ENCODE measurements around the gene BHLHE40. TPM values are rescaled to one million over a fixed set of nuclear protein-coding genes. Genes with fewer than 3 reads are reported as not detected.

Gene BHLHE40
- total and polyA plus RNA-seq, 2 of the 4 experiments (the other 2 are of a cell fraction), result 22.8 to 31.8 TPM

GRCh38 chr3:4994823-4995499 lies 15.7 kb downstream of the BHLHE40 start:
- H3K9me1 ChIP-seq (ENCODE audit: insufficient read depth, low read length), result peaks cover 16% of the 10 kb centered on the region
- peak overlapping the region; percentile 98 for H3K4ac ChIP-seq (ENCODE audit: low read depth, low read length)
- peak overlapping the region; percentile 74 to 95 for H4K8ac ChIP-seq (ENCODE audit: low read depth in 2 of 2, low read length in 2 of 2)
- peak overlapping the region; percentile 98 for H3K23ac ChIP-seq (ENCODE audit: low read depth, low read length)
- peak overlapping the region; percentile 99; the same call in 2 of the 3 replicates for H2BK15ac ChIP-seq (ENCODE audit: low read depth, low read length)
- H2AK9ac ChIP-seq (replicated peaks; ENCODE audit: low read depth, low read length, poor library complexity), result peak overlapping the region; percentile 95
- no peaks in the 10 kb centered on the region; the same call in 1 of the 2 replicates for H4K20me1 ChIP-seq (ENCODE audit: insufficient read depth, low read length)
- H2BK20ac ChIP-seq (ENCODE audit: low read depth, low read length), result peak overlapping the region; percentile 99
- H3K9ac ChIP-seq (ENCODE audit: low read depth, low read length), result peak overlapping the region; percentile 40; the same call in 1 of the 2 replicates
- H3K79me1 ChIP-seq (ENCODE audit: low read depth in 1 of 2, low read length in 2 of 2), result no peaks in the 10 kb centered on the region
- in situ Hi-C loops (cut with MboI; ENCODE audit: low sequenced_read_pairs), result no loop called here
- BruUV-seq (replicated peaks), result no TSS peak
- H3K4me1 ChIP-seq (ENCODE audit: control insufficient read depth, insufficient read depth, low read length), result peaks cover 9% of the 10 kb centered on the region
- H4K91ac ChIP-seq (ENCODE audit: insufficient read depth, low read depth, low read length), result peak overlapping the region; percentile 91
- H3K9me3 ChIP-seq (ENCODE audit: control insufficient read depth, insufficient read depth, low read length), result no peaks in the 10 kb centered on the region
- H3K4me2 ChIP-seq (ENCODE audit: low read depth, low read length), result peak overlapping the region; percentile 9; the same call in 1 of the 2 replicates
- peak overlapping the region; percentile 96 for H3K14ac ChIP-seq (replicated peaks; ENCODE audit: low read depth, low read length)
- TF ChIP-seq MAFK (IDR thresholded peaks at IDR 0.05; ENCODE audit: low read depth, low read length) (no peak), RFX5 (IDR thresholded peaks at IDR 0.05; ENCODE audit: low read depth, low read length) (no peak), POLR2A (IDR thresholded peaks at IDR 0.05; ENCODE audit: low read depth, low read length) (peak; percentile 72; the same call in 1 of the 2 replicates), USF2 (IDR thresholded peaks at IDR 0.05; ENCODE audit: low read depth, low read length) (peak; percentile 79), RCOR1 (IDR thresholded peaks at IDR 0.05; ENCODE audit: insufficient replicate concordance, low read length) (no peak), ELK1 (IDR thresholded peaks at IDR 0.05; ENCODE audit: borderline replicate concordance, low read depth, low read length) (no peak), BHLHE40 (IDR thresholded peaks at IDR 0.05; ENCODE audit: low read depth, low read length) (peak; percentile 76), CEBPB (IDR thresholded peaks at IDR 0.05; ENCODE audit: low read depth, low read length) (peak; percentile 70), FOS (IDR thresholded peaks at IDR 0.05; ENCODE audit: low read depth, low read length) (peak; percentile 98), MXI1 (IDR thresholded peaks at IDR 0.05; ENCODE audit: borderline replicate concordance, low read depth, low read length) (no peak), NFE2L2 (IDR thresholded peaks at IDR 0.05; ENCODE audit: low read depth, low read length) (peak; percentile 81), MAZ (IDR thresholded peaks at IDR 0.05; ENCODE audit: borderline replicate concordance, low read depth, low read length) (0 out of 2 replicates have a peak, but pooled peaks have one; percentile 12), CHD1 (IDR thresholded peaks at IDR 0.05; ENCODE audit: low read depth, low read length) (0 out of 2 replicates have a peak, but pooled peaks have one; percentile 27)
- H3K18ac ChIP-seq (ENCODE audit: low read depth, low read length), result peak overlapping the region; percentile 72
- dilution Hi-C loops (cut with HindIII; ENCODE audit: low sequenced_read_pairs, unreplicated experiment), result no loop called here
- H3K36me3 ChIP-seq (ENCODE audit: control insufficient read depth, insufficient read depth, low read length), result no peaks in the 10 kb centered on the region
- H3K27ac ChIP-seq (ENCODE audit: insufficient read depth, low read length), result peak overlapping the region; percentile 92
- ChIA-PET POLR2A (ENCODE audit: unreplicated experiment) (no interaction called here), CTCF (interaction anchor here (0.6 to 1.2 kb wide), 2 partner anchors 27 to 534 kb away, joined by 3 read pairs; no protein-coding TSS in a partner anchor)
- H3K4me3 ChIP-seq (ENCODE audit: insufficient read depth, low read depth, low read length), result no peak overlapping the region
- peak overlapping the region; percentile 73 for H3K56ac ChIP-seq (ENCODE audit: extremely low read depth, insufficient read depth, low read length)
- peak overlapping the region; percentile 98 for H2BK5ac ChIP-seq (ENCODE audit: low read depth, low read length, poor library complexity, severe bottlenecking)
- no peaks in the 10 kb centered on the region for H3K27me3 ChIP-seq (ENCODE audit: control insufficient read depth, insufficient read depth, low read length)
- 0% methylated on average over 1 of the region's 11 CpGs; no CpG with 5 or more reads in 1 of the 2 experiments for WGBS, 2 experiments (ENCODE audit: extremely low coverage in 2 of 2, insufficient read length in 1 of 2)
- peak overlapping the region; percentile 95 for H2AK5ac ChIP-seq (ENCODE audit: low read depth, low read length)
- H2BK120ac ChIP-seq (ENCODE audit: low read depth, low read length), result peak overlapping the region; percentile 100
- peak; percentile 89 for ATAC-seq (ENCODE audit: low read depth)
- DNase-seq, result peak; percentile 92
- intact Hi-C loops (cut with micrococcal nuclease), result no loop called here
- H4K5ac ChIP-seq (ENCODE audit: low read depth, low read length), result peak overlapping the region; percentile 70
- peak overlapping the region; percentile 95 for H2AFZ ChIP-seq (replicated peaks; ENCODE audit: low read length, poor library complexity)

Measured in IMR-90 (cell line).